Stimulated activated CD4-positive, alpha-beta T cell treated with anti-CD3 and anti-CD28 coated beads, Interleukin-12 subunit alpha, Interleukin-12 subunit beta, amount 100 ng/mL, for 4 hours (primary cell): ENCODE results near the gene RPL34.

Source experiments
- DNase-seq: peaks from one replicate; pipeline ENCODE4 v3.0.0-alpha.2; 2020

RPL34 gene

DNA sequence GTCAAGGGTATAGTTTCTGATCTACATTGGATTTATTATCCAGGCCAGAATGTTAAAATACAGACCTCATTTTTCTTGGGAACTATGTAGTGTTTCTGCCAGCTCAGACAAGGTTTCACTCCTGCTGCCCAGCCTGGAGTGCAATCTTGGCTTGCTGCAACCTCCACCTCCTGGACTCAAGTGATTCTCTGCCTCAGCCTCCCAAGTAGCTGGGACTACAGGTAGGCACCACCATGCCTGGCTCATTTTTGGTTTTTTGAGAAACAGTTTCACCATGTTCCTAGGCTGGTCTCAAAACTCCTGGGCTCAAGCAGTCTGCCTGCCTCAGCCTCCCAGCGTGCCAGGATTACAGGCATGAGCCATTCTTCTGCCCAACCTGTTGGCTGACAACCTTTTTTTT lies 5.7 kb downstream of the RPL34 start:
- no peak for DNase-seq

GRCh38 chr4:108628411-108628810 lies 8.0 kb downstream of the RPL34 start:
- no peak for DNase-seq

GRCh38 chr4:108635070-108635655 lies 14.8 kb downstream of the RPL34 start:
- DNase-seq = no peak

GRCh38 chr4:108636246-108636645 lies 15.9 kb downstream of the RPL34 start:
- DNase-seq = no peak

GRCh38 chr4:108637856-108638255 lies 17.5 kb downstream of the RPL34 start:
- DNase-seq = no peak

DNA sequence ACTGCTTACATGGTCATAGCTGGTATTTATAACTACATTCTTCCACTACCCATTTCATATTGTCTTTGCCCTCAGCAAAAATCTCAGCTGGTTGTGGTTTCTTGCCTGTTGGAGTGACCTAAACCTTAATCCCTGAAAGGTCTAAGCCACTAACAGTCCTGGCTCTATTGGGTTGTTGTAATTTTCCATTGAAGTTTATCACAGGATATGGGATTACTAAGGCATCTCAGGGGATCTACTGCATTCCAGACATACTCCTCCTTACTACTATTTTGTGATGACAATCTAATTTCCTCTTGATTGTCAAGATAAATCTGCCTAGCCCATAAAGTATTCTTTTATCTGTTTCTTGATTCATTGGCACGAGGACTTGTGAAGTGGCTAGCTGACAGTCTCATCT lies 23.9 kb downstream of the RPL34 start:
- no peak for DNase-seq

DNA sequence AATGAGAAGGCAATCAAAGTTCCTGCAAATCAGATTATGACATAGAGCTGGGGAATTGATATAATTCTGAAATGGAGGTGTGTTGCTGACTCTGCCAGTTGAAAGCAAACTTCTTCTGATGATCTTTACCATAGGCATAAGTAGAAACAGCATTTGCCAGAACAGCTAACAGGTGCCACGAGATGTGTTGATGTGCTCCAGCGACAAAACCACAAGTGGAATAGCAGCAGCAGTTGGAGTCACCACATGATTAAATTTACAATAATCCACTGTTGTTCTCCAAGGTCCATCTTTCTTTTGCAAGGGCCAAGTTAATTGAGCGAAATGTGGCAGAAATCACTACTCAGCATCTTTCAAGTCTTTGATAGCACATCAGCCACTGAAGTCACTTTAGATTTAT lies 26.3 kb downstream of the RPL34 start:
- DNase-seq = no peak

DNA sequence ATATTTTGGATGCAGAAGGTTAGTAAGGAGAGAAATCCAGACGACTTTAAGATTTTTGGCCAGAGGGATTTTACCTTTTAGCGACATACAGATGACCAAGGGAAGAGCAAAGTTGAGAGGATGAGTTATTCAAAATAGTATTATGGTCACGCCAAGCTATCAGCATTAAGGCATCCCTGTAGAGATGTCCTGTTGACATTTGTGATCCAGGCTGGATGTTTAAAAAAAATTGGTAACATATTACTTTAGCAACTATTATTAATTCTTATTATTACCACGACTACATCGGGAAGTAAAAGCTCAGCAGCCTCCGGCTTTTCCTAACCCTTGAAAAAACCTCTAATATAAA lies 29.5 kb downstream of the RPL34 start:
- no peak for DNase-seq

GRCh38 chr4:108650212-108651013 lies 30.0 kb downstream of the RPL34 start, which contains the start of gene OSTC:
OSTC (plus strand) TSS chr4:108650599; CDS start chr4:108650656, 57 bp downstream.
- DNase-seq = peak; percentile 92

DNA sequence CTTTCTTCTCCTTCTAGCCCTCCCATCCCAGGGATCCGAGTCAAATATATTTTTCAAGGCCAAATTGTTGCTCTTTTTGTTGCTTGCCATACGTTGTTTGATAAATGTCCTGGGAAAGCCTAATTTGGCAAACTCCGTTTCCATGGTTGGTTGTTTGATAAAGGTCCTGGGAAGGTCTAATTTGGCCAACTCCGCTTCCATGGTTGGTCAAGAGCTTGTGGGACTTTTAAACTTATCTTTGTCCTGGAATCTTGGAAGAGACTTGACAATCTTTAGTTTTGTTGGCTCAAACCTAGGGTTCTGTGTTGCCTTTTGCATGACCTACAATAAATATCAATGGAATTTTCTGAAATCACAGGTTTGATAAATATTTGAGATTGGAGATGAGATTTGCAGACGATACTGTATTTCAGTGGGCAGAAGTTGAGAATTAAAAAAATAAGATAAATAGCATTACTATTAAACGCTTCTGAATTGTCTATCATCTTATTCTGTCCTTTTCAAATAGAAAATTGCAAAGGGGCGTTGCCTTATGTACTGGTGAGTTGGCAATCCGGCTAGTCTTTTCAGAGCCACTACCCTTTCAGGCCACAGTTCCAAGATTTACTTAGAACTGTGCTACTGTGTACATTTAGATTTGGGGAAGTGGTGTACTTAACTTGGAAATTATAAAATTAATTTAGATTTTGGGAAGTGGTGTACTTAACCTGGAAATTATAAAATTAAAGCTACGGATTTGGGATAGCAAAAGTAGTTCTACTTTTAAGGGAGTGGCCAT lies 30.8 kb downstream of the RPL34 start:
- no peak for DNase-seq

DNA sequence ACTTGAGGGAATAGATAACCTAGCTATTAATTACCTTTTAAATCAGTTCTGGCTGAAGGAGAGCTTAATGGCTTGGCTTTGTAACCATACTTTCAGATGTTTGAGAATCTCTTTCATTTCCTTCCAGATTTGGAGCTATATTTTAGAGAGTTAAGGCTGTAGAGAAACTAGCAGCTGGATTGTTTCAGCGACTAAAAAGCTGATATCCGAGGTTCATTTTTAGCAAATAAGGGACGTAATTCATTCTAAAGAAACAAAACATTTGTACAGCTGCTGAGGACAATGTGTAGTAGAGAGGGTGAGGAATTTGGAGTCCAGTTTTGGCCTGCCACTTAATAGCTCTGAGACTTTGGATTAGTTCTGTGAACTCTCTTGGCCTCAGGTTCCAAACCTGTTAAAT lies 42.3 kb downstream of the RPL34 start:
- DNase-seq = no peak

- no peak for DNase-seq
Observed at GRCh38 chr4:108674356-108674977, 54.1 kb downstream of the RPL34 start.
